HepG2 (cell line): ENCODE data around the gene MFSD6. TPM values are rescaled to one million over a fixed set of nuclear protein-coding genes. Genes with fewer than 3 reads are reported as not detected.

Experiments used
- ARNTL ChIP-seq: sonication (generic); formaldehyde crosslinking; IDR thresholded peaks from 2 replicates; pipeline ENCODE4 v1.4.0; 2020; ENCODE audit warnings: mild to moderate bottlenecking, missing genetic modification reagents
- CBX2 ChIP-seq, 2 experiments: fragments of 200-600 bp in 1 of 2; sonication (generic); formaldehyde crosslinking in 1 of 2; IDR thresholded peaks; 2 replicates each; pipeline versions ENCODE4 v1.7.0 to v1.8.1; 2018 to 2022; ENCODE audit warnings: low read depth in 2 of 2, low read length in 1 of 2, mild to moderate bottlenecking in 1 of 2, missing genetic modification reagents in 1 of 2
- CREM ChIP-seq, 2 experiments: sonication (generic) in 1 of 2; formaldehyde crosslinking in 1 of 2; IDR thresholded peaks; 2 replicates each; pipeline versions ENCODE4 v1.4.0 to v1.6.1; 2016 to 2020; ENCODE audit warnings: antibody characterized with exemption in 1 of 2, mild to moderate bottlenecking in 1 of 2, missing genetic modification reagents in 1 of 2
- ETV6 ChIP-seq: sonication (generic); formaldehyde crosslinking; conservative IDR thresholded peaks from 2 replicates; pipeline ENCODE4 v1.4.0; 2020; ENCODE audit warnings: missing genetic modification reagents
- GATA4 ChIP-seq: sonication (generic); IDR thresholded peaks from 2 replicates; pipeline ENCODE4 v1.6.1; 2016; ENCODE audit warnings: antibody characterized with exemption, low read depth, borderline replicate concordance
- HIC2 ChIP-seq: sonication (generic); formaldehyde crosslinking; IDR thresholded peaks from 2 replicates; pipeline ENCODE4 v1.9.0; 2022; ENCODE audit warnings: low read depth, missing genetic modification reagents
- KLF11 ChIP-seq: IDR thresholded peaks from 2 replicates; pipeline ENCODE4 v1.6.1; 2016; ENCODE audit warnings: missing compliant biosample characterization
- KLF12 ChIP-seq: sonication (generic); formaldehyde crosslinking; IDR thresholded peaks from 2 replicates; pipeline ENCODE4 v1.4.0; 2020; ENCODE audit warnings: missing genetic modification reagents, borderline replicate concordance
- MBD4 ChIP-seq: IDR thresholded peaks from 2 replicates; pipeline ENCODE4 v1.6.1; 2012; ENCODE audit warnings: low read length, inconsistent platforms, borderline replicate concordance
- MED13 ChIP-seq: sonication (generic); formaldehyde crosslinking; IDR thresholded peaks from 2 replicates; pipeline ENCODE4 v1.5.0; 2020; ENCODE audit warnings: missing genetic modification reagents
- MEIS2 ChIP-seq: sonication (generic); formaldehyde crosslinking; IDR thresholded peaks from 2 replicates; pipeline ENCODE4 v1.9.0; 2021; ENCODE audit warnings: mild to moderate bottlenecking, missing genetic modification reagents
- RBFOX2 ChIP-seq: fragments of 200-400 bp; formaldehyde crosslinking; IDR thresholded peaks from 2 replicates; pipeline ENCODE4 v1.6.1; 2017; ENCODE audit warnings: low read depth, mild to moderate bottlenecking, low read length
- RNF2 ChIP-seq: fragments of 450-650 bp; conservative IDR thresholded peaks from 2 replicates; pipeline ENCODE4 v1.6.1; 2016; ENCODE audit warnings: low read depth
- SIN3B ChIP-seq: fragments of 150-350 bp; IDR thresholded peaks from 2 replicates; pipeline ENCODE4 v1.6.1; 2014; ENCODE audit warnings: low read length
- SMARCC2 ChIP-seq: fragments of 450-650 bp; IDR thresholded peaks from 2 replicates; pipeline ENCODE4 v1.6.1; 2017; ENCODE audit warnings: antibody characterized with exemption, mild to moderate bottlenecking
- SNRNP70 ChIP-seq: fragments of 200-400 bp; formaldehyde crosslinking; IDR thresholded peaks from 2 replicates; pipeline ENCODE4 v1.6.1; 2017; ENCODE audit warnings: mild to moderate bottlenecking, low read depth, low read length, moderate library complexity
- SOX6 ChIP-seq, 2 experiments: fragments of 450-650 bp in 1 of 2; sonication (generic) in 1 of 2; formaldehyde crosslinking in 1 of 2; IDR thresholded peaks; 2 replicates each; pipeline versions ENCODE4 v1.4.0 to v1.6.1; 2017 to 2020; ENCODE audit warnings: antibody characterized with exemption in 1 of 2, mild to moderate bottlenecking in 1 of 2, missing genetic modification reagents in 1 of 2
- SUZ12 ChIP-seq: fragments of 150-350 bp; IDR thresholded peaks from 2 replicates; pipeline ENCODE4 v1.6.1; 2014; ENCODE audit warnings: low read depth, low read length
- ZBTB1 ChIP-seq: sonication (generic); formaldehyde crosslinking; IDR thresholded peaks from 2 replicates; pipeline ENCODE4 v1.4.0; 2020; ENCODE audit warnings: missing genetic modification reagents, borderline replicate concordance
- ZNF512 ChIP-seq: sonication (generic); formaldehyde crosslinking; IDR thresholded peaks from 2 replicates; pipeline ENCODE4 v1.4.0; 2020; ENCODE audit warnings: mild to moderate bottlenecking, missing genetic modification reagents
- ZNF572 ChIP-seq: sonication (generic); formaldehyde crosslinking; IDR thresholded peaks from 2 replicates; pipeline ENCODE4 v1.5.1; 2020; ENCODE audit warnings: mild to moderate bottlenecking, missing genetic modification reagents
- ZNF577 ChIP-seq: sonication (generic); formaldehyde crosslinking; IDR thresholded peaks from 2 replicates; pipeline ENCODE4 v1.4.0; 2020; ENCODE audit warnings: mild to moderate bottlenecking, low read depth, missing genetic modification reagents, borderline replicate concordance
- ZNF644 ChIP-seq: IDR thresholded peaks from 2 replicates; pipeline ENCODE4 v1.6.1; 2016; ENCODE audit warnings: low read depth
- ZNF652 ChIP-seq: IDR thresholded peaks from 2 replicates; pipeline ENCODE4 v1.6.1; 2016; ENCODE audit warnings: low read depth, borderline replicate concordance
- ZNF740 ChIP-seq: sonication (generic); formaldehyde crosslinking; IDR thresholded peaks from 2 replicates; pipeline ENCODE4 v1.4.0; 2020; ENCODE audit warnings: missing genetic modification reagents
- ZNF775 ChIP-seq: sonication (generic); formaldehyde crosslinking; IDR thresholded peaks from 2 replicates; pipeline ENCODE4 v1.4.0; 2020; ENCODE audit warnings: missing genetic modification reagents, mild to moderate bottlenecking, moderate library complexity, borderline replicate concordance
- polyA plus RNA-seq, 8 experiments: library from polyadenylated mRNA; depleted of rRNA in 3 of 8; stranded (reverse) in 7 of 8; unstranded in 1 of 8; fragments of >200 nt; fragmentation: Illumina TruSeq in 4 of 8; extraction: Trizol in 4 of 8; gene quantifications; 2 replicates each; pipeline versions ENCODE4 v1.2.1 to v1.2.3, GENCODE V29; 2011 to 2016; ENCODE audit warnings: low read depth in 4 of 8, missing spikeins in 1 of 8, mixed read lengths in 1 of 8; ENCODE audit not compliant: insufficient read depth in 1 of 8
- total RNA-seq, 5 experiments: library from RNA; depleted of rRNA; stranded (reverse); fragments of >200 nt; fragmentation: Illumina TruSeq; extraction: Trizol; gene quantifications; 2 replicates each; pipeline ENCODE4 v1.2.3, GENCODE V29; 2016; ENCODE audit warnings: low read depth in 1 of 5

MFSD6 gene
- total and polyA plus RNA-seq, 2 of the 13 experiments (the other 11 are each of a cell fraction or from before 2014, with no cell fraction given) = 0.92 to 1.4 TPM

- TF ChIP-seq MED13 (no peak), SUZ12 (no peak), GATA4 (no peak), ARNTL (CRISPR knock-in tag) (no peak), MBD4 (no peak), RNF2 (no peak), ZNF572 (CRISPR knock-in tag) (no peak), MEIS2 (CRISPR knock-in tag) (no peak), RBFOX2 (no peak), SIN3B (no peak), ZNF577 (no peak), ZNF512 (CRISPR knock-in tag) (no peak), KLF11 (CRISPR knock-in tag) (no peak), CREM (IDR thresholded peaks at IDR 0.05) (no peak), CREM (CRISPR knock-in tag; IDR thresholded peaks at IDR 0.05) (no peak), SNRNP70 (no peak), SOX6 (IDR thresholded peaks at IDR 0.05) (no peak), SOX6 (CRISPR knock-in tag; IDR thresholded peaks at IDR 0.05) (no peak), ZNF644 (no peak), ETV6 (CRISPR knock-in tag) (0 out of 2 replicates have a peak, but pooled peaks have one; percentile 33), ZBTB1 (CRISPR knock-in tag) (no peak), CBX2 (IDR thresholded peaks at IDR 0.05; ENCODE audit: low read depth, low read length) (no peak), CBX2 (CRISPR knock-in tag; IDR thresholded peaks at IDR 0.05; ENCODE audit: low read depth) (no peak; the same call in 1 of the 2 replicates), HIC2 (CRISPR knock-in tag) (0 out of 2 replicates have a peak, but pooled peaks have one; percentile 41), ZNF775 (CRISPR knock-in tag) (no peak), ZNF652 (no peak), KLF12 (CRISPR knock-in tag) (0 out of 2 replicates have a peak, but pooled peaks have one; percentile 22), SMARCC2 (no peak), ZNF740 (CRISPR knock-in tag) (no peak)
Observed at GRCh38 chr2:190408538-190409271, 550 bp downstream of the MFSD6 start (continued).
